Smooth muscle cell of the coronary artery (primary cell): ENCODE data around the gene GBP6. TPM values are rescaled to one million over a fixed set of nuclear protein-coding genes. Genes with fewer than 3 reads are reported as not detected.

Source experiments
- total RNA-seq: library from RNA; depleted of rRNA; stranded (reverse); fragments of >200 nt; gene quantifications from 2 replicates; pipeline ENCODE4 v1.2.3, GENCODE V29; 2014; ENCODE audit warnings: low replicate concordance

Gene GBP6
- total RNA-seq = not detected in 2 replicates

GRCh38 chr1:89363638-89364536 lies at the start of gene GBP6:
TSS of gene GBP6 (plus strand) at chr1:89364059. CDS start at chr1:89368552, 4,493 bp downstream.

Other genes with a start within 250 kb of the GBP6 start
- gene GBP2, start 237.9 kb upstream of the GBP6 start, total RNA-seq = 14.9 and 66.0 TPM in 2 replicates
- not detected in 2 replicates for gene GBP7, start 188.1 kb upstream of the GBP6 start, total RNA-seq
- gene GBP4, start 165.1 kb upstream of the GBP6 start, total RNA-seq = 0.12 and 2.3 TPM in 2 replicates
- 0.08 and 0.82 TPM in 2 replicates for gene GBP5, start 91.2 kb upstream of the GBP6 start, total RNA-seq
- 0.35 and 0.68 TPM in 2 replicates for gene LRRC8B, start 160.8 kb downstream of the GBP6 start, total RNA-seq